NOMO-1 (cell line): ENCODE data around the gene TMEM8B.

Experiments used
- DNase-seq, 2 experiments: peaks; one replicate each; lab custom pipeline; 2025; ENCODE audit not compliant: unreplicated experiment in 2 of 2; lab: John Stamatoyannopoulos, UW

The TMEM8B gene, protein sequence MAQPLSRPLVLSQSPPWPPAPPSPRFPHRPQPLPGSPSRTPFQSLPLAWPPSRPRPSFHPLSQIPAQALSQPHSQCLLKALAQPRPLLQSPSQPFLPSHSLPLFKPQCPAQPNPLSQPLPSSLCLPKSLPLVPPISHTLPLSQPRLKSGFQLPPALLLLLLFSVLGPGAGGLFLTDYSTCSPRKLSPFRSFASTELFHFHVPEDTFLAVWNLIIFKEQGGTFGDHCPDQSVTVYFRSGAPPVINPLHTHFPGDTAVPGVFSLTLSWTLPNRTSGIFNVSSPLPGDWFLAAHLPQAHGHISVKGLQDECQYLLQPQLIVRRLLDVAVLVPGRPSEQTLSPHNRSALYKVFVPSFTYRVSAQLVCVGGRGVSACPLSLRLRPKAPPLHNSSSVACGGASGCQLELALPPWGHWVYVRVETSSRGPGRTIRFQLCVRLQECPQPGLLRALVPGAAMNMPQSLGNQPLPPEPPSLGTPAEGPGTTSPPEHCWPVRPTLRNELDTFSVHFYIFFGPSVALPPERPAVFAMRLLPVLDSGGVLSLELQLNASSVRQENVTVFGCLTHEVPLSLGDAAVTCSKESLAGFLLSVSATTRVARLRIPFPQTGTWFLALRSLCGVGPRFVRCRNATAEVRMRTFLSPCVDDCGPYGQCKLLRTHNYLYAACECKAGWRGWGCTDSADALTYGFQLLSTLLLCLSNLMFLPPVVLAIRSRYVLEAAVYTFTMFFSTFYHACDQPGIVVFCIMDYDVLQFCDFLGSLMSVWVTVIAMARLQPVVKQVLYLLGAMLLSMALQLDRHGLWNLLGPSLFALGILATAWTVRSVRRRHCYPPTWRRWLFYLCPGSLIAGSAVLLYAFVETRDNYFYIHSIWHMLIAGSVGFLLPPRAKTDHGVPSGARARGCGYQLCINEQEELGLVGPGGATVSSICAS

DNA sequence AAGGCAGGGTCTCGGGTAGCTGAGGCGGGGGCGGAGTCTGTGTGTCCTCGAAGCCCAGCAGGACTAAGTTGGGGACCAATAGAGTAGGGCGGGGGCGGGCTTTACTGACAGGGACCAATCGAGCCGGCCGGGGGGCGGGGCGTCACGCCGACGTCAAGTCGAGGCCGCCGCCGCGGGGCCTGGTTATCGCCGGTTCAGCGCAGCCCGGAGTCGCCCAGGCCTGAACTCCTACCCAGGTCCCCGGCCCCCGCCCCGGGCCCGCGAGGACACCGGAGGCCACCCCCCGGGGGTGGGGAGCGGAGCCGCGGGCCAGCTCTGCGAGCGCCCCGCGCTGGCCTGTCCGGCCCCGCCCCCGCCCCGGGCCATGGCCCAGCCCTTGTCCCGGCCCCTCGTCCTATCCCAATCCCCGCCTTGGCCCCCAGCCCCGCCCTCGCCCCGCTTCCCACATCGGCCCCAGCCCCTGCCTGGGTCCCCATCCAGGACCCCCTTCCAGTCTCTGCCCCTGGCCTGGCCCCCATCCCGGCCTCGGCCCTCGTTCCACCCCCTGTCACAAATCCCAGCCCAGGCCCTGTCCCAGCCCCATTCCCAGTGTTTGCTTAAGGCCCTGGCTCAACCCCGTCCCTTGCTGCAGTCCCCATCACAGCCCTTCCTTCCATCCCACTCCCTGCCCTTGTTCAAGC, at the start of gene TMEM8B:
Gene TMEM8B (plus strand): TSS at position 145 of the 680 bp plus-strand sequence. CDS start 220 bp downstream, at position 365.
- DNase-seq, result peak; percentile 86 to 93

DNA sequence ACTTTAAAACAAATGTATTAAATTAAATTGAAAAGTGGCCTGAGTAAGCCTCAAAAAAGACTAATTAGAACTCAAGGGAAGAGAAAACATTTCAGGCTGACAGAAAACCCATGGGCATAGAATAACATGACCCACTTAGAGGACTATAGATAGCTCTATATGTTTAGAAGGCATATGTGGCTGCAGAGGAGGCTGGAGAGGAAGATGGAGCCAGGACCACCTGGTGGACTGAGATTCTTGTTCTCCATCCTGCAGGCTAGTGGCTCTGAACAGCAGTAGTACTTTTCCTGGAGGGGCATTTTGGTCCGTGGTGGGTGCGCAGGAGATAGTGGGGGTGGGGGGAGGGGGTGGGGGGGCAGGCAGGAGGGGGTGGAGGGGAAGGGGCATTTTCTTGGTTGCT, 48.0 kb upstream of the TMEM8B start:
- no peak for DNase-seq

DNA sequence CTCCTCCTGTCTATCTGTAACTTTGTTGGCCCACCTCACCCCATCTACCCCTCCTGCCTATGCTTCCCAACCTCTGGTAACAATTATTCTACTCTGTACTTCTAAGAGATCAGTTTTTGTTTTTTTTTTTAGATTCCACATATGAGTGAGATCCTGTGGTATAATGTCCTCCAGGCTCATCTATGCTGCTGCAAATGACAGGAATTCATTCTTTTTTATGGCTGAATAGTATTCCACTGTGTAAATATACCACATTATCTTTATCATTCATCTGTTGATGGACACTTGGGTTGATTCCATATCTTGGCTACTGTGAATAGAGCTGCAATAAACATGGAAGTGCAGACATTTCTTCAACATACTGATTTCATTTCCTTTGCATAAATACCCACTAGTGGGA, 45.6 kb upstream of the TMEM8B start:
- no peak for DNase-seq

DNA sequence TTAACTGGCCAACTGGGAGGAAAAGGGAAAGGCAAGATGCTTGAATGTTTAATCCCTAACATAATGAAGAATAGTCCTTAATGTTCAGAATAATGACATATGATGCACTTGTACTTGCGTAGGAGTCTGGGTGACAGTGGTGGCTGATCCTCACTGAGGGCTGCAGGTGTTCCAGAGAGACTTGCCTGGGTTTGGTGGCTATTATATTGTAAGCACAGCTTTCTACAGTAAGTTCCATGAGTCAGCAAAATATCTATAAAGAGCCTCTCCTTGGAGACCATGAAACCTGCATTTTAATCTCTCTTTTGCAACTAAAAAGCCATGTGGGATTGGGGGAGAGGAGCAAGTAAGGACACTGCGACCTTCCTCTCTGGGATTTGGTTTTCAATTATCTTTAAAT, 39.5 kb upstream of the TMEM8B start:
- no peak for DNase-seq

DNA sequence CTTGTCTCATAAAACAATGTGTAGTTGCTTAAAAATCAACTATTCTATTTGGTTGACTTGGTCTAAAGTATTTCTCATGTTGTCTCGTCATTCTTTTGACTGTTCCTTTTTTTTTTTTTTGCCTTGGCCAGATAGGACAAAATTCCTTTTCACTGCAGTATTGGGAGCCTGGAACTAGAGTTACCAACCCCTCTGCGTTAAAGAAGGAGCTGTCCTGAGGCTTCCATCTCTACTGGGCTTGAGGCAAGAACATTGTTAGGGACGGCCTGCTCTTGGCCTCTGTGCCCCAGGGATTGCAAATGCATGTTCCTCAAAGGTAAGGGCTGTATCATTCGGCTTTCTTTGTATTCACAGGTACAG, 39.0 kb upstream of the TMEM8B start:
- DNase-seq, result no peak

DNA sequence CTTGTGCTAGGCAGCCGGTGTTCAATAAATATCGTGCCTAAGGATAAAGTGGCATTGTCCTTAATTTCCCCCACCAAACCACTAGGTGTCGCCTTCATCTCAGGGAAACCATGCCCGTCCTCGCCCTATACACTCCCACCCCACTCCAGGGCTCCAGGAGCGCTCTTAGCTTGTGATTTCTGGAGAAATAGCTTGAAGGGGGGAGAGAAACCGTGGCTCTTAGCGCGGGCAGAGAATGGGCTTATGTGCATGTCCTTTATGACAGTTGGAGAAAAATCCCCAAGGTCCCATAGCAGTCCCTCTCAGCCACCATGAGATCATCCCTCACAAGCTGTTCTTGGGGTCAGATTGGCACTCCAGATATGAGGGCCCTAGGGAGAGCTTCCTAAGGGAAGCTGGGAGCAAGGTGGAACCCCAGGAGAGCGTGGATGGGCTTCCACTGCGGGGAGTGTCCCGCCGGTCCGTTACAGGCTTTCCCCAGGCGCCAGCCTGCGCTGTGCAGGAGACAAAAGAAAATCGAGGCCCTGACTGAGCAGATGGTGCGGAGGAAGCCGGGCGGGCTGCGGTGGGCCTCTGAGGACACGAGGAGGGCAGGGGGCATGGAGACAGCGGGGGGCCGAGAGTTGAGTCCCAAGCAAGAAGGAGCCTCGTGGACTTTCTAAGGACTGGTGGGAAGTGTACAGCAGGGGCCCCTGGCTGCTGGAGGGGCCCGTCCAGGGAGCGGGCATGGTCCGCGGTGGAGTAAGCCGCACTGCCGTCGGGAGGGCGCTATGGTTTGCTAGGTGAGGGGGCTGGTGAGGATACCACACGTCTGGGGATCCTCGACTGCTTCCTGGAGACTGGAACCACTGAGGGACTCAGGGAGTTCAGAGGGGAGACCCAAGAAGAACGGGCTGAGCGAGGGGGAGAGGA, 38.4 kb upstream of the TMEM8B start:
- DNase-seq, result peak; percentile 74 to 75

DNA sequence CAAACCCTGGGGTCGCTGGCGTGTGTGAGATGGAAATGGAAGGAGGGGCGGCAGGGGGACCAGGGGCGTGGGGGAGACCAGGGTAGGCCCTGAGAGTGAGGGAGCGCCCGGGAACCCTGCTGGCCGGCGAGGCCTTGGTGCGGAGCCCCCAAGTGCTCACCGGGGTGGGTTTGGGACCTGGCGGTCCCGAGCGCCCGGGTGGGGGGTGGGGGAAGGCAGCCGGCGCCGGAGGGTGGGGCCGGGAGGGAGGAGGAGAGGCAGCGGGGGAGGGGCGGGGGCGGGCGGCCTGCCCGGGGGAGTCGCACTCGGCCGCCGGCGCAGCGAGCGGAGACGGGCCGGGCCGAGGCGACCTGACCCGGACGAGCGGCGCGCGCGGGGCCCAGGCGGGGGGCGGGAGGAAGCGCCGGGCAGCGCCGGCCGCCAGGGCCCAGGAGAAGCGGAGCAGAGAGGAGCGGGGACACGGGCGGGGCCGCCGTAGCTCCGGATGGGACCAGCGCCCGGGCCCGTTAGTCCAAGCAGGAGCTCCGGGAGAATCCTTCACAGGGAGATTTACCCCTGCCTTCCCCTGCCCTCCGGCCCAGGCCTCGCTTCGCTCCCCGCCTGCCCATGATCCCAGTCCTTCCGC, 37.6 kb upstream of the TMEM8B start, which contains the start of gene NPR2:
Gene NPR2 (plus strand): TSS at position 295 of the 625 bp plus-strand sequence. CDS start 818 bp downstream, outside the sequence.
- no peak for DNase-seq

DNA sequence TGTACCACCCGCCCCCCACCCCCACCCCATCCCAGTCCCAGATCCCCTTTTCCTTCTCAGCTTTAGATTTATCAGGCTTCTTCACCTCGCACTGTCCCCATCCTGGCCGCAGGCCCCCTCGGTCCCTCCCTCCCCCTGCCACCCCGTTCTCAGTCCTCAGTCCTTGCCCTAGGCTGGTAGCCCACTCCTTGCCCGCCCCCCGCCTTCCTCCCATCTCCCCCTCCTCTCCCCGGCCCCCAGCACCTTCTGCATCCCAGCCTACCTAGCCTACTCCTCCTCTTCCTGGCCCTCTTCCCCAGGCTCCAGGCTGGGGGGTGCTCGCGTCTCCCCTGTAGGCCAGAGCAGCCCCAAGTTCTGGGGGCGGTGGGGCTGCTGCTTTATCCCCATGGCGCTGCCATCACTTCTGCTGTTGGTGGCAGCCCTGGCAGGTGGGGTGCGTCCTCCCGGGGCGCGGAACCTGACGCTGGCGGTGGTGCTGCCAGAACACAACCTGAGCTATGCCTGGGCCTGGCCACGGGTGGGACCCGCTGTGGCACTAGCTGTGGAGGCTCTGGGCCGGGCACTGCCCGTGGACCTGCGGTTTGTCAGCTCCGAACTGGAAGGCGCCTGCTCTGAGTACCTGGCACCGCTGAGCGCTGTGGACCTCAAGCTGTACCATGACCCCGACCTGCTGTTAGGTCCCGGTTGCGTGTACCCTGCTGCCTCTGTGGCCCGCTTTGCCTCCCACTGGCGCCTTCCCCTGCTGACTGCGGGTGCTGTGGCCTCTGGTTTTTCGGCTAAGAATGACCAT, 36.8 kb upstream of the TMEM8B start:
- no peak for DNase-seq

DNA sequence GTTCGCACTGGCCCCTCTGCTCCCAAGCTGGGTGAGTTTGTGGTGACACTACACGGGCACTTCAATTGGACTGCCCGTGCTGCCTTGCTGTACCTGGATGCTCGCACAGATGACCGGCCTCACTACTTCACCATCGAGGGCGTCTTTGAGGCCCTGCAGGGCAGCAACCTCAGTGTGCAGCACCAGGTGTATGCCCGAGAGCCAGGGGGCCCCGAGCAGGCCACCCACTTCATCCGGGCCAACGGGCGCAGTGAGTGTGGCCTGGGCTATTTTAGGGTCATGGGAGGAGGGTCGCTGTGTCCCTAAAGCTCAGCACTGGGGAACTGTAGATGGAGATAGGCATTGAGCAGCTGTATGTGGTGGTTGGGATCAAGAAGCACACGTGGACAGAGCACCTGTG, 36.2 kb upstream of the TMEM8B start:
- no peak for DNase-seq

DNA sequence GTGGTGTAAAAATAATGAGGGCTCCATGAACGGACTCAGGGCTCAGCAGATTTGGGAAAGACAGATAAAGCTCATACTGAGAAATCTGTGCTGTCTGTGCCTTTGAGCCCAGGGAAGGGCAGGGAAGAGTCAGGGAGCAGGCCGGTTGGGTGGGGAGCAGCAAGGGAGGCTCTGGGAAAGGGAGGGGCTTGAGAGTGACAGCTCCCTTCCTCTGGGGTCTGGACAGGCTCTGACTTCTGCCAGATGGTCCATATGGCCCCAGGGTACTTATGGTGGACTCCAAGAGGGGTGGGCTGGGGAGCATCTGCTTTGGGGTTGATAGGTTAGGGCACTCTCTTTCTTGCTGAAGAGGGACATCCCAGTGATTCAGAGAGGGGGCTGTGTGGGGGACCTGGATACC, 35.6 kb upstream of the TMEM8B start:
- DNase-seq, result no peak

DNA sequence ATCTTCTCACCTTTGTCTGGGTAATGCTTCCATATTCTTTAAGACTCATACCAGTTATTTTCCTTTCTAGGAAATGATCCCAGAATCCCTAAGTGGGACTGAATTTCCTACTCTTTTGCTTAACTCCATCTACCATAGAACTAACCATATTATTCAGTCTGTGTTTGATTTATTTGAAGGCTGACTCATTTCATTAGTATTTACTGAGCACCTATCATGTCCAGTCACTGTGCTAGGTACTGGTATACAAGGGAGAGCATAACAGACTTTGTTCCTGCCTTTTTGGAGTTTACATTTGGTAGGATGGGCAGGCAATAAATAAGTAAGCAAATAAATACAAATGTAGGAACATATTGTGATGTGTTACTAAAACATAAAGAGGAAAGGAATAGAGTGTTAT, 33.3 kb upstream of the TMEM8B start:
- DNase-seq, result no peak

DNA sequence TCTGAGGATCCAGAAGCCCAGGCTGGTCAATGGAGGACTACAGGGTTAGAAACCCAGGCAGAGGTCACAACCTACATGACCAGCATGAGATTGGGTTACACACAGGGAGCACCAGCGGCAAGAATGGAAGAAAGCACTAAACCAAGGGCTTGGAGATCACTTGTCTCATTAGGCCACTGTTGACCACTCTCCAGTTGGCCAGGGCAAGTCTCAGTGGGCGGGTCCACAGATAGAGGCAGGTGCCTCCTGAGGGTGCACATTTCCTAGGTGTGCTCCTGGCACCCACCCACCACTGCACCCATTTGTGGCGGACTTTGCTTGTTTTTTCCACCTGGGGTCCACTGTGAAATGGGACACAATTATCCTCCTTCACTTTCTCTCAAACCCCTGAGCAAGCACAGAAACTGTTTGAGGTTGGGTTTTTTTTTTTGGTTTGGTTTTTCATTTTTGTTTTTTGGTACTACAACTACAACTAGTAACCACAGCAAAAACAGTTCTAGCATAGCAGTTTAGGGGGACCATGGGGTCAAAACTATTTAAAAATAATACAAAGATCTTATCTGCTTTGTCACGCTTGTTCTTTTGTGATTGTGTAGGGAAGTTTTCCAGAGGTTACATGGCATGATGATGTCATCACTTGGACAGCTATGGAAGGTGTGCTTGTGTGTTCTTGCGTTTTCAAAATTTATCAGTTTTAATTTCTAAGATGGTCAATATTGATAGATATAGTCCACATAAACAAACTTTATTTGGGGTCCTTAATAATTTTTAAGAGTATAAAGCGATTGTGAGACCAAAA, 31.5 kb upstream of the TMEM8B start:
- DNase-seq, result no peak

DNA sequence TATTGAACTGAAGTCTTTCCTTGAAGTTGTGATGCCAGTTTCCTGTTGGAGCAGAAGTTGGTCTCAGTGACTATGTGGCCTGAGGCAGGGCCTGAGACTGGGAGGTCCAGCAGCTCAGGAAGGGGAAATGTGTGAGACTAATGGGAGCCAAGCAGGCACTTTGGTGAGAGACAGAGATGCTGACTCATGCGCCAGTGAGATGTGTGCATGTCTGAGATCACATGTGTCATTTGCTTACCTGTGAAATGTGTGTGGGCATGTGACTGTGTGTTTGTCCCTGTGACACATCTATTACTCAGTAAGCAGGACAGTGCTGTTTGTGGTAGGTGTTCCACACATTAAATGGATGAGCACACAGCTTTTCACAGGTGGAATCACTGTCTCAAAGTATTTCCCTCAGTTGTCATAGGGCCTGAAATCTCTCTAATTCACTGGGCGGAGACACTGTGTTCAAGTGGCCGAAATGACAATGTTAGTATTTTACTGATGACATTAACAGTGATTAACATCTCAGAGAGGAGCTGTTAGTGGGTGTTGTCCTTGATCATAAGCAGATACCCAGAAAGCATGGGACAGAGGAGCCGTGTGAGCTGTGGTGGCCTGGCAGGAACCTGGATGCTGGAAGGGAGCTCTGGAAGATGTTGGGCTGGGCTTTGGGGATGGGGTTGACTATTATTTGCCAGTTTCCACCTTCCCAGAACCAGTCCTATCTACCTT, 30.2 kb upstream of the TMEM8B start:
- no peak for DNase-seq

DNA sequence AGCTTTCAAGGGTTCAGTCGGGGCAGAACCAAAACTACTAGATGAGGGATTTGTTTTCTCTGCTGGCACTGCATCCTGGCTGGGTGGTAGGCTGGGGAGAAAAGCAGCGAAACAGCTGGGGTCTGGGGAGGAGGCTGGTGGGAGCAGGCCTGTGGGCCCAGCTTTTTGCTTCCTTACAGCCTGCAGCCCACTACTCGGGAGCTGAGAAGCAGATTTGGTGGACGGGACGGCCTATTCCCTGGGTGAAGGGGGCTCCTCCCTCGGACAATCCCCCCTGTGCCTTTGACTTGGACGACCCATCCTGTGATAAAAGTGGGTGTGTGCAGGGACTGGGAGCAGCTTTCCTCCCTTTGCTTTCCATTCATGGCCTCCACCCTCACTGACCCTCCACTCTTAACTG, 28.5 kb upstream of the TMEM8B start:
- DNase-seq, result no peak

DNA sequence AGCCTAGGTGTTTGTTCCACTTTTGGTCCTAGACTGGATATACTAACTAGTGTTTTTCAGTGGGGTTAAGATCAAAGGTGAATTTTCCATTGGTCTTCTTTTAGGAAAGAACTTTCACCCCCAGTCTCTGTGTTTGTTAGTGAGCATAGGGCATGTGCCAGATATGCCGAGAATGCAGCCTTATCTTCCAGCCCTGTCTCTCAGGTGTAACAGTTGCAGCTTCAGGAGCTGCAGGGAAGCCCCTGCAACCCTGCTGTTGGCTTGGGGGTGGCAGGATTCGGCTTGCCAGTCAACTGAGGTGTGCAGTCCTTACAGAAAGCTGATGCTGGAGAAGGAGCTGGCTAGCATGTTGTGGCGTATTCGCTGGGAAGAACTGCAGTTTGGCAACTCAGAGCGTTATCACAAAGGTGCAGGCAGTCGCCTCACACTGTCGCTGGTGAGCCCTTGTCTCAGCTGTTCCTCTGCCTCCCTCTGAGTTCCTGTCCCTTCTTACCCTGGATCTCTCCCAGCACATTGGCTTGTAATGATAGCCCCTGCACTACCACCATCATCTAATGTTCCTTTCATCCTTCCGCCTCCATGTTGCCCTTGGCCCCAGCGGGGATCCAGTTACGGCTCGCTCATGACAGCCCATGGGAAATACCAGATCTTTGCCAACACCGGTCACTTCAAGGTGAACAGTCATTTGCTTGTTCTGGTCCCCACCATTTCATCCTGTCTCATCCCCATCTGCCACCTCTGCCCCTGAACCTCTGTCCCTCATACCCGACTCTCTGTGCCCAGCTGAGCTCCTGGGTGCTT, 27.5 kb upstream of the TMEM8B start:
- no peak for DNase-seq

DNA sequence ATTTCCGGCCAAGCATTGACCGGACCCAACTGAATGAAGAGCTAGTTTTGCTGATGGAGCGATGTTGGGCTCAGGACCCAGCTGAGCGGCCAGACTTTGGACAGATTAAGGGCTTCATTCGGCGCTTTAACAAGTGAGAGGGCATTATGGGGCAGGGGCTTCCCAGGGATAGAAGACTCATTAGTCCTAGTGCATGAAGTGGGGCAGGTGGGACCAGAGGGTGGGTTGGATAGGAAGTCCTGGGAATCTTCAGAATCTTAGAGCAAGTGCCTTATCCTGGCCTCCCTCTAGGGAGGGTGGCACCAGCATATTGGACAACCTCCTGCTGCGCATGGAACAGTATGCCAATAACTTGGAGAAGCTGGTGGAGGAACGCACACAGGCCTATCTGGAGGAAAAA, 22.9 kb upstream of the TMEM8B start:
- DNase-seq, result no peak

DNA sequence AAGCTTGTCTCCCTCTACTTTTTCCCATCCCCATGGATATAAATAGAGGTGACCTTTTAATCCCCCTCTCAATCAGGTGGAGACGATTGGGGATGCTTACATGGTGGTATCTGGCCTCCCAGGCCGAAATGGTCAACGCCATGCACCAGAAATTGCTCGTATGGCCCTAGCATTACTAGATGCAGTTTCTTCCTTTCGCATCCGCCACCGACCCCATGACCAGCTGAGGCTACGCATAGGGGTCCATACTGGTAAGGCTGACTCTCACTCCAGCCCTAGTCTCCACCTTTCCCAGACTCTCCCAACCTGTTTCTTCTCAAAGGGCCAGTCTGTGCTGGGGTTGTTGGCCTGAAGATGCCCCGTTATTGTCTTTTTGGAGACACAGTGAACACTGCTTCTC, 20.6 kb upstream of the TMEM8B start:
- DNase-seq, result no peak
